SK-N-SH treated with all-trans-retinoic acid at 6 μM for 48 hours (cell line): ENCODE data around the gene TXLNG.
A peak's percentile ranks its signal among the peaks of the same experiment; 100 is the strongest.

ENCODE experiments used
- ATAC-seq: fragments of 200-7000 bp; cut with Tn5 transposase; 3 replicates; pipeline ENCODE4 v1.9.1; 2020; ENCODE audit warnings: mild to moderate bottlenecking, moderate library complexity
- BACH2 ChIP-seq: fragments of 250-450 bp; sonication (Bioruptor Pico); IDR thresholded peaks from 2 replicates; pipeline ENCODE4 v1.9.0; 2021; ENCODE audit warnings: mild to moderate bottlenecking, borderline replicate concordance
- CSDC2 ChIP-seq: fragments of 250-450 bp; sonication (Bioruptor Pico); IDR thresholded peaks from 2 replicates; pipeline ENCODE4 v1.5.0; 2020; ENCODE audit warnings: mild to moderate bottlenecking, moderate library complexity
- ESRRG ChIP-seq: fragments of 250-450 bp; sonication (Bioruptor Pico); IDR thresholded peaks from 2 replicates; pipeline ENCODE4 v1.6.1; 2021; ENCODE audit warnings: mild to moderate bottlenecking
- GLIS3 ChIP-seq: fragments of 250-450 bp; sonication (Bioruptor Pico); IDR thresholded peaks from 2 replicates; pipeline ENCODE4 v1.5.0; 2020; ENCODE audit warnings: mild to moderate bottlenecking, moderate library complexity
- ISL1 ChIP-seq: fragments of 250-450 bp; sonication (Bioruptor Pico); IDR thresholded peaks from 2 replicates; pipeline ENCODE4 v2.1.2; 2022; ENCODE audit warnings: mild to moderate bottlenecking, moderate library complexity
- OSR1 ChIP-seq: fragments of 250-450 bp; sonication (Bioruptor Pico); IDR thresholded peaks from 2 replicates; pipeline ENCODE4 v1.8.0; 2022; ENCODE audit warnings: moderate library complexity, mild to moderate bottlenecking, inconsistent platforms
- PPARA ChIP-seq: fragments of 250-450 bp; sonication (Bioruptor Pico); IDR thresholded peaks from 2 replicates; pipeline ENCODE4 v1.5.0; 2020; ENCODE audit warnings: mild to moderate bottlenecking, borderline replicate concordance
- RARB ChIP-seq: fragments of 250-450 bp; sonication (Bioruptor Pico); IDR thresholded peaks from 2 replicates; pipeline ENCODE4 v1.8.0; 2021; ENCODE audit warnings: mild to moderate bottlenecking, moderate library complexity
- SNAI2 ChIP-seq: fragments of 250-450 bp; sonication (Bioruptor Pico); IDR thresholded peaks from 2 replicates; pipeline ENCODE4 v1.5.0; 2020; ENCODE audit warnings: mild to moderate bottlenecking, moderate library complexity
- TCF4 ChIP-seq: fragments of 250-450 bp; sonication (Bioruptor Pico); IDR thresholded peaks from 2 replicates; pipeline ENCODE4 v1.8.0; 2021; ENCODE audit warnings: mild to moderate bottlenecking, moderate library complexity, borderline replicate concordance
- TOX ChIP-seq: fragments of 250-450 bp; sonication (Bioruptor Pico); IDR thresholded peaks from 2 replicates; pipeline ENCODE4 v1.8.0; 2021; ENCODE audit warnings: mild to moderate bottlenecking, moderate library complexity, borderline replicate concordance
- ZFP3 ChIP-seq: fragments of 250-450 bp; sonication (Bioruptor Pico); IDR thresholded peaks from 2 replicates; pipeline ENCODE4 v1.5.0; 2020; ENCODE audit warnings: mild to moderate bottlenecking, moderate library complexity
- ZFP30 ChIP-seq: fragments of 450-650 bp; formaldehyde crosslinking; IDR thresholded peaks from 2 replicates; pipeline ENCODE4 v1.5.0; 2022; ENCODE audit warnings: mild to moderate bottlenecking, moderate library complexity
- ZNF70 ChIP-seq: fragments of 450-650 bp; formaldehyde crosslinking; IDR thresholded peaks from 2 replicates; pipeline ENCODE4 v1.5.0; 2020; ENCODE audit warnings: mild to moderate bottlenecking, moderate library complexity
- ZNF8 ChIP-seq: fragments of 450-650 bp; formaldehyde crosslinking; IDR thresholded peaks from 2 replicates; pipeline ENCODE4 v1.5.0; 2020; ENCODE audit warnings: mild to moderate bottlenecking, moderate library complexity
- TF ChIP-seq, protein P1 (sequence below): fragments of 250-450 bp; sonication (Bioruptor Pico); IDR thresholded peaks from 2 replicates; pipeline ENCODE4 v1.5.1; 2020; ENCODE audit warnings: low read depth, mild to moderate bottlenecking, moderate library complexity
- TF ChIP-seq, protein P2 (sequence below): fragments of 250-450 bp; sonication (Bioruptor Pico); IDR thresholded peaks from 2 replicates; pipeline ENCODE4 v1.5.1; 2021; ENCODE audit warnings: mild to moderate bottlenecking, moderate library complexity
- TF ChIP-seq, protein P3 (sequence below): fragments of 250-450 bp; sonication (Bioruptor Pico); IDR thresholded peaks from 2 replicates; pipeline ENCODE4 v1.5.0; 2020; ENCODE audit warnings: mild to moderate bottlenecking, moderate library complexity
- TF ChIP-seq, protein P4 (sequence below): fragments of 250-450 bp; sonication (Bioruptor Pico); IDR thresholded peaks from 2 replicates; pipeline ENCODE4 v1.8.0; 2021; ENCODE audit warnings: low read depth, mild to moderate bottlenecking, moderate library complexity, borderline replicate concordance

The TXLNG gene

DNA sequence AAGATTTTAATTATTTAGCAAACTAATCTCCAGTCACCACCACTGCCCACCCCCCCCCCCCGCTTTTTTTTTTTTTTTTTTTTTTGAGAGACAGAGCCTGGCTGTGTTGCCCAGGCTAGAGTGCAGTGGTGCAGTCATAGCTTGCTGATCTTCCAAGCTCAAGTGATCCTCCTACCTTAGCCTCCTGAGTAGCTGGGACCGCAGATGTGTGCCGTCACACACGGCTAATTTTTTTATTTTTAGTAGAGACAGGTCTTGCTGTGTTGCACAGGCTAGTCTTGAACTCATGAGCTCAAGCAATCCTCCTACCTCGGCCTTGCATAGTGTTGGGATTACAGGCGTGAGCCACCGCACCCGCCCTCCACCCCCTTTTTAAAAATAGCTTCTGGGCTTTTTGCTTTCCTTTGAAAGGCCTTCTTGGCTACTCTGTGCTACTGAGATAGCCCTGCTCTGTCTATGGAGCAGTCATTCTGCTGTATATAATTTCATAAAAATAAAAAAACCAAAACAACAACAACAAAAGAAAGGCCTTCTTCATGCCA, 18.7 kb downstream of the TXLNG start:
- no peak for TF ChIP-seq ZFP3 (CRISPR knock-in tag)
- TF ChIP-seq ISL1 (CRISPR knock-in tag) = no peak
- TF ChIP-seq OSR1 (CRISPR knock-in tag) = no peak
- TF ChIP-seq, protein P1, sequence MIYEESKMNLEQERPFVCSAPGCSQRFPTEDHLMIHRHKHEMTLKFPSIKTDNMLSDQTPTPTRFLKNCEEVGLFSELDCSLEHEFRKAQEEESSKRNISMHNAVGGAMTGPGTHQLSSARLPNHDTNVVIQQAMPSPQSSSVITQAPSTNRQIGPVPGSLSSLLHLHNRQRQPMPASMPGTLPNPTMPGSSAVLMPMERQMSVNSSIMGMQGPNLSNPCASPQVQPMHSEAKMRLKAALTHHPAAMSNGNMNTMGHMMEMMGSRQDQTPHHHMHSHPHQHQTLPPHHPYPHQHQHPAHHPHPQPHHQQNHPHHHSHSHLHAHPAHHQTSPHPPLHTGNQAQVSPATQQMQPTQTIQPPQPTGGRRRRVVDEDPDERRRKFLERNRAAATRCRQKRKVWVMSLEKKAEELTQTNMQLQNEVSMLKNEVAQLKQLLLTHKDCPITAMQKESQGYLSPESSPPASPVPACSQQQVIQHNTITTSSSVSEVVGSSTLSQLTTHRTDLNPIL (CRISPR knock-in tag) = no peak
- no peak for TF ChIP-seq TCF4 (CRISPR knock-in tag)
- TF ChIP-seq ZNF8 = no peak
- TF ChIP-seq, protein P2, sequence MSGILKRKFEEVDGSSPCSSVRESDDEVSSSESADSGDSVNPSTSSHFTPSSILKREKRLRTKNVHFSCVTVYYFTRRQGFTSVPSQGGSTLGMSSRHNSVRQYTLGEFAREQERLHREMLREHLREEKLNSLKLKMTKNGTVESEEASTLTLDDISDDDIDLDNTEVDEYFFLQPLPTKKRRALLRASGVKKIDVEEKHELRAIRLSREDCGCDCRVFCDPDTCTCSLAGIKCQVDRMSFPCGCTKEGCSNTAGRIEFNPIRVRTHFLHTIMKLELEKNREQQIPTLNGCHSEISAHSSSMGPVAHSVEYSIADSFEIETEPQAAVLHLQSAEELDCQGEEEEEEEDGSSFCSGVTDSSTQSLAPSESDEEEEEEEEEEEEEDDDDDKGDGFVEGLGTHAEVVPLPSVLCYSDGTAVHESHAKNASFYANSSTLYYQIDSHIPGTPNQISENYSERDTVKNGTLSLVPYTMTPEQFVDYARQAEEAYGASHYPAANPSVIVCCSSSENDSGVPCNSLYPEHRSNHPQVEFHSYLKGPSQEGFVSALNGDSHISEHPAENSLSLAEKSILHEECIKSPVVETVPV (CRISPR knock-in tag) = no peak
- no peak for TF ChIP-seq PPARA
- no peak for TF ChIP-seq GLIS3 (CRISPR knock-in tag)
- TF ChIP-seq ZFP30 = no peak
- TF ChIP-seq, protein P3, sequence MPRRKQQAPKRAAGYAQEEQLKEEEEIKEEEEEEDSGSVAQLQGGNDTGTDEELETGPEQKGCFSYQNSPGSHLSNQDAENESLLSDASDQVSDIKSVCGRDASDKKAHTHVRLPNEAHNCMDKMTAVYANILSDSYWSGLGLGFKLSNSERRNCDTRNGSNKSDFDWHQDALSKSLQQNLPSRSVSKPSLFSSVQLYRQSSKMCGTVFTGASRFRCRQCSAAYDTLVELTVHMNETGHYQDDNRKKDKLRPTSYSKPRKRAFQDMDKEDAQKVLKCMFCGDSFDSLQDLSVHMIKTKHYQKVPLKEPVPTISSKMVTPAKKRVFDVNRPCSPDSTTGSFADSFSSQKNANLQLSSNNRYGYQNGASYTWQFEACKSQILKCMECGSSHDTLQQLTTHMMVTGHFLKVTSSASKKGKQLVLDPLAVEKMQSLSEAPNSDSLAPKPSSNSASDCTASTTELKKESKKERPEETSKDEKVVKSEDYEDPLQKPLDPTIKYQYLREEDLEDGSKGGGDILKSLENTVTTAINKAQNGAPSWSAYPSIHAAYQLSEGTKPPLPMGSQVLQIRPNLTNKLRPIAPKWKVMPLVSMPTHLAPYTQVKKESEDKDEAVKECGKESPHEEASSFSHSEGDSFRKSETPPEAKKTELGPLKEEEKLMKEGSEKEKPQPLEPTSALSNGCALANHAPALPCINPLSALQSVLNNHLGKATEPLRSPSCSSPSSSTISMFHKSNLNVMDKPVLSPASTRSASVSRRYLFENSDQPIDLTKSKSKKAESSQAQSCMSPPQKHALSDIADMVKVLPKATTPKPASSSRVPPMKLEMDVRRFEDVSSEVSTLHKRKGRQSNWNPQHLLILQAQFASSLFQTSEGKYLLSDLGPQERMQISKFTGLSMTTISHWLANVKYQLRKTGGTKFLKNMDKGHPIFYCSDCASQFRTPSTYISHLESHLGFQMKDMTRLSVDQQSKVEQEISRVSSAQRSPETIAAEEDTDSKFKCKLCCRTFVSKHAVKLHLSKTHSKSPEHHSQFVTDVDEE (CRISPR knock-in tag) = no peak
- no peak for TF ChIP-seq SNAI2
- no peak for TF ChIP-seq TOX (CRISPR knock-in tag)
- no peak for TF ChIP-seq ESRRG (CRISPR knock-in tag)
- TF ChIP-seq, protein P4, sequence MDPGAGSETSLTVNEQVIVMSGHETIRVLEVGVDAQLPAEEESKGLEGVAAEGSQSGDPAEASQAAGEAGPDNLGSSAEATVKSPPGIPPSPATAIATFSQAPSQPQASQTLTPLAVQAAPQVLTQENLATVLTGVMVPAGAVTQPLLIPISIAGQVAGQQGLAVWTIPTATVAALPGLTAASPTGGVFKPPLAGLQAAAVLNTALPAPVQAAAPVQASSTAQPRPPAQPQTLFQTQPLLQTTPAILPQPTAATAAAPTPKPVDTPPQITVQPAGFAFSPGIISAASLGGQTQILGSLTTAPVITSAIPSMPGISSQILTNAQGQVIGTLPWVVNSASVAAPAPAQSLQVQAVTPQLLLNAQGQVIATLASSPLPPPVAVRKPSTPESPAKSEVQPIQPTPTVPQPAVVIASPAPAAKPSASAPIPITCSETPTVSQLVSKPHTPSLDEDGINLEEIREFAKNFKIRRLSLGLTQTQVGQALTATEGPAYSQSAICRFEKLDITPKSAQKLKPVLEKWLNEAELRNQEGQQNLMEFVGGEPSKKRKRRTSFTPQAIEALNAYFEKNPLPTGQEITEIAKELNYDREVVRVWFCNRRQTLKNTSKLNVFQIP (CRISPR knock-in tag) = no peak
- TF ChIP-seq RARB = no peak
- ATAC-seq = no peak

DNA sequence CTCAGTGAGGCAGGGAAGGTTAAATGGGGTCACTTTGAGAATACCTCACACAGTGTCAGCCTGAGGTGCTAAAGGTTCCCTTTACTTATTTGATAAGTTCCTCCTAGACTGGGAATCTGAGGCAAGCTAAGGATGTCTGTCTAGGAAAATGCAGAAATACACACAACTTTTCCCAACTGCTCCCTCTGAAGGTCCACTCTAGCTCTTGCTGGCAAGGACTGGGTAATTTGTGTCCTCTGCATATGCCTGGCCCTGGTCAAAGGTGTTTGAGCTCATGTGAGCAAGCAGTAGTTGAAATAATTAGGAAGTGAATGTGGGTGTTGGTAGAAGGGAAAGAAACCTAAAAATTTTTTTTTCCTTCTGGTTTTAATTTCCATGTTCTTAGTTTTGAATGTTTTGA, 21.3 kb downstream of the TXLNG start:
- TF ChIP-seq ZNF70 (CRISPR knock-in tag) (no peak), CSDC2 (CRISPR knock-in tag) (no peak), BACH2 (CRISPR knock-in tag) (no peak), SNAI2 (no peak), TOX (CRISPR knock-in tag) (no peak), ESRRG (CRISPR knock-in tag) (no peak), ZFP30 (no peak)
- TF ChIP-seq, protein P2 (CRISPR knock-in tag) = no peak
- TF ChIP-seq, protein P3 (CRISPR knock-in tag) = no peak
- TF ChIP-seq, protein P1 (CRISPR knock-in tag) = no peak
- TF ChIP-seq, protein P4 (CRISPR knock-in tag) = no peak
- ATAC-seq = peak; percentile 96
